ENCODE results near the gene IGFLR1. TPM values are rescaled to one million over a fixed set of nuclear protein-coding genes. Genes with fewer than 3 reads are reported as not detected.
A peak's percentile ranks its signal among the peaks of the same experiment; 100 is the strongest.

Gene IGFLR1
- total and polyA plus RNA-seq, 9 of the 15 experiments (the other 6 are each of a cell fraction or from before 2014, with no cell fraction given): 1.0 to 14.3 (median 4.6) TPM

- TF ChIP-seq ZBTB40 (IDR thresholded peaks at IDR 0.05) (no peak), ZBTB40 (CRISPR knock-in tag; IDR thresholded peaks at IDR 0.05) (peak; percentile 48; the same call in 1 of the 2 replicates), FOXJ2 (tag; IDR thresholded peaks at IDR 0.05) (no peak), ZNF232 (CRISPR knock-in tag; IDR thresholded peaks at IDR 0.05) (peak; percentile 56; the same call in 1 of the 2 replicates), ZBTB49 (CRISPR knock-in tag; IDR thresholded peaks at IDR 0.05; ENCODE audit: borderline replicate concordance) (no peak), CTCF (IDR thresholded peaks at IDR 0.05 in 2 of 3, conservative IDR thresholded peaks at IDR 0.05 in 1 of 3; ENCODE audit: insufficient read depth in 2 of 3, low read depth in 1 of 3, low read length in 3 of 3) (no peak), RAD51 (IDR thresholded peaks at IDR 0.05; ENCODE audit: borderline replicate concordance, low read depth) (peak; percentile 49; the same call in 1 of the 2 replicates), ATF3 (IDR thresholded peaks at IDR 0.05) (no peak), ATF3 (CRISPR knock-in tag; conservative IDR thresholded peaks at IDR 0.05) (no peak), ZNF551 (CRISPR knock-in tag; IDR thresholded peaks at IDR 0.05) (no peak), HDGF (IDR thresholded peaks at IDR 0.05) (no peak)
Measured at GRCh38 chr19:35704218-35704617, 38.0 kb downstream of the IGFLR1 start, which contains the start of gene ZBTB32 (continued).
